GM21528 (cell line): ENCODE results near the gene SHOX.
"Not testable (repeated sequence)": the region's sequence is repeated elsewhere in the genome, so short reads cannot be mapped to it uniquely, and the experiment has no call there.

ENCODE experiments used
- ATAC-seq: cut with Tn5 transposase; IDR thresholded peaks from one replicate; pipeline ENCODE4 v1.9.1; 2021; ENCODE audit warnings: mild to moderate bottlenecking, moderate library complexity; ENCODE audit not compliant: unreplicated experiment, low FRiP score

SHOX gene

DNA sequence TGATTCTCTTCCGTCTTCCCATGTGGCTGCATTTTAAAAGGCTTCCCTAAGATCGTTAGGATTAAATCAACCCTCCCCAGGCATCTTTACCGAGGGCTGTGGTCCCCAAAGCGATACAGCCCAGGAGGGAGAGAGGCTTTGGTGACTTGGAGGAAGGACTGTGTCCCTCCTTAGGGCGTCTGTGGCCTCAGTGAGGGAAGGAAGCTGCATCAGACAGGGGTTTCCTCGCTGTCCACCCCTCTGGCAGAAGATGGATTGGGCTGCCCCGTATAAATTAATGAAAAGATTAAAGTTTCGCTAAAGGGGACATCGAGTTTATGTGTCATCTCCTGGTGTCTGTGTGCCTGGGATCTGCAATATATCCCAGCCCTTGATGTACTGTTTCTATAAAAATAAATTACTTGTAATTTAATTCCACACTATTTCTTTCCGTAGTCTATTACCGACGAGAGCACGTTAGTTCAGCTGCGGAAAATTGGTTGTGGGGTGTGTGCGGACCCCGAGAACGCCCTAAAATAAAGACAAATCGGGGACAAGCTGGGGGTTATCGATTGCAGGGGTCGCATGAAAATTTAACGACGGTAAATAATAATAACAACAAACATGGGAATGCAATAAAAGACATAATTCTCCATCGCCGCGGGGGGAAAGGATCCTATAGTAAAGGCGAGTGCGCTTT, 6.5 kb downstream of the SHOX start:
- ATAC-seq, result no peak

GRCh38 chrX:637660-638481, 7.3 kb downstream of the SHOX start:
- ATAC-seq, result no peak

DNA sequence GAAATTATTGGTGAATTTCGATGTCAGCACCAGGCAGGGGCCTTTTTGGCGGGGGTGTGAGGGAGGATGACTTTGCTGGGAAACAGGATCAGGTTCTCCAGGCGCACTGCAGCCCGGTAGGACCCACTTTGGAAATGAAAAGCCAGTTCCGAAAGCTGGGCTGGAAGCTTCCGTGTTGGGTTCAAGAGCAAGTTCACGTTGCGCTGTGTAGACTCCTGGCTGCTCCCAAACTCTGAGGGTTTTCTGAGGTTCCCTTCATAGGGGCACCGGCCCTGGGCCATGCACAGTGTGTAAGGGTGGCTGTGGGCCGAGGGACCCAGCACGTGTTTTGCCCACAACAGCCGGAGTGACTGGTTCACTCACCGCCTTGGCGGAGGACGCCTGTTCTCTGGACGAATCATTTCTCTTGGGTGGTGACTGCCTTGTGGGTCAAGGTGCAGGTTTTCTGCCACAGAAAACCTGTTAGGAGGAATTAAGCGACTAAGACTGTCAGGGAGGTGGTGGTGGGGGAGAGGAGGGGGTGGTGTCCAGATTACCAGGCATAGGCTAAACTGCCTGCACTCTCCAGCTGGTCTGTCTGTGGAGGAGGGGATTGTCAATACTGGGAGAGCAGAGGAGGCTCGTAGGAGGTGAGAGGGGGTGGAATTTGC, 8.0 kb downstream of the SHOX start:
- ATAC-seq, result no peak

- no peak for ATAC-seq
Observed at GRCh38 chrX:639151-639550, 8.6 kb downstream of the SHOX start.

GRCh38 chrX:640641-641040, 10.1 kb downstream of the SHOX start:
- no peak for ATAC-seq

GRCh38 chrX:641671-642435, 11.3 kb downstream of the SHOX start:
- no peak for ATAC-seq

DNA sequence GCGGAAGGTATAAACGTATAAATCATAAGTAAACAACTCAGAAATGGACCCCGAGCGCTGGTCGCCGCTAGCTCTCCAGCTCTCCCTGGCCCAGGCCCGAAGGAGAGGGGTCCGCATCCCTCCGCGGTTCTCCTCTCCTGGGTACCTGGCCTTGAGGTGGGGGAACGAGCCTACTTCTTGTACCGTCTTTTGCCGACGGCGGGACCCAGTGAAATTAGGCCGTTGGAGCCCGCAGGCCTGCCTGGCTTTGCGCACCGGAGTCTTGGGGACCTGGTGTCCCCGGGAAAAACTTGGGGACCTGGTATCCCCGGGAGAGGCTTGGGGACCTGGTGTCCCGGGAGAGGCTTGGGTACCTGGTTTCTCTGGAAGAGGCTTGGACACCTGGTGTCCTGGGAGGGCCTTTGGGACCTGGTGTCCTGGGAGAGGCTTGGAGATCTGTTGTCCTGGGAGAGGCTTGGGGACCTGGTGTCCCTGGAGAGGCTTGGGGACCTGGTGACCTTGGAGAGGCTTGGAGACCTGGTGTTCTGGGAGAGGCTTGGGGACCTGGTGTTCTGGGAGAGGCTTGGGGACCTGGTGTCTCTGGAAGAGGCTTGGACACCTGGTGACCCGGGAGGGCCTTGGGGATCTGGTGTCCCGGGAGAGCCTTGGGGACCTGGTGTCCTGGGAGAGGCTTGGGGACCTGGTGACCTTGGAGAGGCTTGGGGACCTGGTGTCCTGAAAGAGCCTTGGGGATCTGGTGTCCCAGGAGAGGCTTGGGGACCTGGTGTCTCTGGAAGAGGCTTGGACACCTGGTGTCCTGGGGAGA, 12.0 kb downstream of the SHOX start:
- no peak for ATAC-seq

- no peak for ATAC-seq
Observed at GRCh38 chrX:643241-643595, 12.6 kb downstream of the SHOX start.

- no peak for ATAC-seq
Observed at GRCh38 chrX:643911-644303, 13.3 kb downstream of the SHOX start.

GRCh38 chrX:644304-645281, 14.0 kb downstream of the SHOX start:
- no peak for ATAC-seq

GRCh38 chrX:646228-646495, 15.6 kb downstream of the SHOX start:
- ATAC-seq, result no peak

DNA sequence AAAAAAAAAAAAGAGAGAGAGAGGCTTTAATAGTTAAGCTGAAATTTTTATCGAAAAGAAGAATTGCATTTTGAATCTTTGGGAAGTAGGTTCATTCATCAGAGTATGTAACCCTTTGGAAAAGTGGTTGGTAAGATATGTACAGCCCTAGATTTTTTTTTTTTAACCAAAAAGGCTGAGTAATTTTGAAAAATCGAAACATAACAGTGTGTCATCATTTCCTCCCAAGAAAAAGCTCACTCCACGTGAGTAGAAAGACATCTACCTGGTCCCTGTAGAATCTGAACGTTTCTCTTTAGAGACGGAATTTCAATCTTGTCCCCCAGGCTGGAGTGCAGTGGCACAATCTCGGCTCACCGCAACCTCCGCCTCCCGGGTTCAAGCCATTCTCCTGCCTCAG, 16.2 kb downstream of the SHOX start:
- no peak for ATAC-seq

- ATAC-seq, result no peak
Observed at GRCh38 chrX:649166-649565, 18.6 kb downstream of the SHOX start.

- ATAC-seq, result no peak
Observed at GRCh38 chrX:650324-650723, 19.7 kb downstream of the SHOX start.

GRCh38 chrX:650811-651210, 20.2 kb downstream of the SHOX start:
- ATAC-seq, result no peak

- ATAC-seq, result not testable (repeated sequence)
Observed at GRCh38 chrX:651922-652321, 21.3 kb downstream of the SHOX start.

DNA sequence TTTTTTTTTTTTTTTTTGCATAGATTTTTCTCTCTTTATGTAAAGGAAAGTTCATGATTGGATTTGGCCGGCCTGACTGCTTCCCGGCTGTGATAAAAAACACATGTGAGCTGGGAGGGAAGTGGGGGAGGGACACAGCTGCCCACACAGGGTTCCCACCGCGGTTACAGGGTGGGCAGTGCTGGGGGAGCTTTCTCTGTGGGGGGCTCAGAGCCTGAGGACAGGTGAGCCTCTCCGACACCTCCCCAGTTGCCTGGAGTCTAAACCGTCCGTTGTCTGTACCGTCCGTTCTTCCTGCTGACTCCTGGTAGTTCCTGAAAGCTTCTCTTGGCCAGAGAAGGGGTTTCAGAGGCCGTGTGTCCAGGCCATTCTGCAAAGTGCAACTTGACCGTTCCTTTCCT, 21.8 kb downstream of the SHOX start:
- no peak for ATAC-seq

GRCh38 chrX:653306-653705, 22.7 kb downstream of the SHOX start:
- no peak for ATAC-seq

DNA sequence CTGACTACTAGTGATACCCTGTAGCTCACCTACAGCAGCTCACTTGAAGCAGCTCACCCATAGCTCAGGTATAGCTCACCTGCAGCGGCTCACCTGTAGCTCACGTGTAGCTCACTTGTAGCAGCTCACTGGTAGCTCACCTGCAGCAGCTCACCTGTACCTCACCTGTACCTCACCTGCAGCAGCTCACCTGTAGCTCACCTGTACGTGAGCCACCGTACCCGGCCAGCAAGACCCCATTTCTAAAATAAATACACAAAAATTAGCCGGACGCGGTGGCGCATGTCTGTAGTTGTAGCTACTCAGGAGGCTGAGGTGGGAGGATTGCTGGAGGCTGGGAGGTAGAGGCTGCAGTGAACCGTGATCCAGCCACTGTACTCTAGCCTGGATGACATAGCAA, 30.6 kb downstream of the SHOX start:
- ATAC-seq, result no peak
